Prostate gland (tissue), 2 donors: ENCODE data around the gene NFASC. TPM values are rescaled to one million over a fixed set of nuclear protein-coding genes. Genes with fewer than 3 reads are reported as not detected.

ENCODE experiments used
- DNase-seq: peaks from one replicate; pipeline ENCODE4 v3.0.0-alpha.2; 2019; ENCODE audit warnings: low spot score
- H3K27ac ChIP-seq, 2 donors: fragments of 200-600 bp; sonication (generic); 2 replicates each; pipeline ENCODE4 v1.5.1; 2017 to 2019
- H3K27me3 ChIP-seq: fragments of 200-600 bp; sonication (generic); replicated peaks from 2 replicates; pipeline ENCODE4 v1.5.1; 2019; ENCODE audit not compliant: insufficient read depth
- H3K36me3 ChIP-seq, 2 donors: fragments of 200-600 bp; sonication (generic); 1 replicate in 1 of 2; 2 replicates in 1 of 2; pipeline versions ENCODE4 v1.5.1 to v1.8.1; 2017 to 2019
- H3K4me1 ChIP-seq: fragments of 200-600 bp; sonication (generic); replicated peaks from 2 replicates; pipeline ENCODE4 v1.5.1; 2019
- H3K4me3 ChIP-seq, 2 donors: fragments of 200-600 bp; sonication (generic); 2 replicates each; pipeline ENCODE4 v1.5.1; 2017 to 2019
- H3K9me3 ChIP-seq: fragments of 200-600 bp; sonication (generic); 2 replicates; pipeline ENCODE4 v1.5.1; 2017
- CTCF ChIP-seq, 4 experiments: fragments of 200-600 bp in 2 of 4; fragments of 450-650 bp in 2 of 4; sonication (generic) in 2 of 4; IDR thresholded peaks; 1 replicate in 3 of 4; 2 replicates in 1 of 4; pipeline ENCODE4 v1.5.1; 2016 to 2019; ENCODE audit warnings: antibody characterized with exemption in 4 of 4, mild to moderate bottlenecking in 2 of 4, moderate library complexity in 2 of 4
- POLR2A ChIP-seq: fragments of 450-650 bp; IDR thresholded peaks from one replicate; pipeline ENCODE4 v1.6.1; 2016; ENCODE audit warnings: antibody characterized with exemption, mild to moderate bottlenecking
- POLR2AphosphoS5 ChIP-seq: sonication (generic); formaldehyde crosslinking; IDR thresholded peaks from one replicate; pipeline ENCODE4 v1.6.1; 2017; ENCODE audit warnings: antibody characterized with exemption
- WGBS: methylation state at CpG from one replicate; pipeline ENCODE4 v1.1.5; 2018; 5-methylcytosine and 5-hydroxymethylcytosine counted together
- intact Hi-C: fragments of 100-400 bp; cut with DNase I; formaldehyde crosslinking; loops from one replicate; pipeline ENCODE4 v1.14.2; 2022
- total RNA-seq, 2 donors: library from RNA; depleted of rRNA; stranded (reverse); fragments of >200 nt; gene quantifications; one replicate each; pipeline ENCODE4 v1.1.0, GENCODE V29; 2016

NFASC gene
- total RNA-seq, 2 donors from 2014 or later, result 3.7 to 13.2 TPM

GRCh38 chr1:204937901-204938300 lies 67.2 kb downstream of the NFASC start:
- DNase-seq, result no peak
- no peak overlapping the region for H3K4me3 ChIP-seq
- H3K36me3 ChIP-seq, result no peaks in the 10 kb centered on the region
- 73% methylated on average over 11 of the region's 11 CpGs for WGBS
- no peak overlapping the region for H3K27ac ChIP-seq
- intact Hi-C loops, result no loop called here
- TF ChIP-seq POLR2AphosphoS5, result no peak
- no peaks in the 10 kb centered on the region for H3K4me1 ChIP-seq
- no peaks in the 10 kb centered on the region for H3K9me3 ChIP-seq
- no peaks in the 10 kb centered on the region for H3K27me3 ChIP-seq

GRCh38 chr1:204940591-204940990 lies 69.9 kb downstream of the NFASC start:
- H3K4me1 ChIP-seq, result no peaks in the 10 kb centered on the region
- no peak overlapping the region for H3K4me3 ChIP-seq
- no peak overlapping the region for H3K27ac ChIP-seq
- WGBS, result 65% methylated on average over 2 of the region's 2 CpGs
- DNase-seq, result no peak
- H3K36me3 ChIP-seq, result no peaks in the 10 kb centered on the region
- no peaks in the 10 kb centered on the region for H3K9me3 ChIP-seq
- TF ChIP-seq POLR2AphosphoS5, result no peak
- no peak for TF ChIP-seq POLR2A
- no peak for TF ChIP-seq CTCF (IDR thresholded peaks at IDR 0.05)
- no peaks in the 10 kb centered on the region for H3K27me3 ChIP-seq
- intact Hi-C loops, result loop anchor here (5.0 kb wide), 1 partner anchor 373 kb away; no protein-coding TSS in a partner anchor

- no peaks in the 10 kb centered on the region for H3K9me3 ChIP-seq
- DNase-seq, result peak; percentile 12
- WGBS, result 27% methylated on average over 15 of the region's 15 CpGs
- H3K4me1 ChIP-seq, result no peaks in the 10 kb centered on the region
- no peak overlapping the region for H3K4me3 ChIP-seq
- TF ChIP-seq POLR2AphosphoS5, result no peak
- TF ChIP-seq POLR2A, result no peak
- peak; percentile 66 to 80 (median 76) for TF ChIP-seq CTCF (IDR thresholded peaks at IDR 0.05)
- intact Hi-C loops, result loop anchor here (1.0 to 5.0 kb wide), 2 partner anchors 133 to 374 kb away; no protein-coding TSS in a partner anchor
- H3K36me3 ChIP-seq, result no peaks in the 10 kb centered on the region
- H3K27ac ChIP-seq, result no peak overlapping the region
- H3K27me3 ChIP-seq, result no peaks in the 10 kb centered on the region
Observed at GRCh38 chr1:204941421-204942338, 71.0 kb downstream of the NFASC start.

GRCh38 chr1:204943495-204943894 lies 72.8 kb downstream of the NFASC start:
- WGBS, result 87% methylated on average over 6 of the region's 6 CpGs
- no peaks in the 10 kb centered on the region for H3K27me3 ChIP-seq
- H3K36me3 ChIP-seq, result no peaks in the 10 kb centered on the region
- no peaks in the 10 kb centered on the region for H3K4me1 ChIP-seq
- no peak for DNase-seq
- no peak overlapping the region for H3K4me3 ChIP-seq
- intact Hi-C loops, result loop anchor here (5.0 kb wide), 1 partner anchor 376 kb away; no protein-coding TSS in a partner anchor
- TF ChIP-seq POLR2A (no peak), POLR2AphosphoS5 (no peak), CTCF (IDR thresholded peaks at IDR 0.05) (no peak)
- no peaks in the 10 kb centered on the region for H3K9me3 ChIP-seq
- H3K27ac ChIP-seq, result no peak overlapping the region

GRCh38 chr1:204944662-204945061 lies 74.0 kb downstream of the NFASC start:
- no peak for DNase-seq
- intact Hi-C loops, result loop anchor here (5.0 kb wide), 1 partner anchor 377 kb away; no protein-coding TSS in a partner anchor
- Histone ChIP-seq H3K36me3 (no peaks in the 10 kb centered on the region), H3K9me3 (no peaks in the 10 kb centered on the region), H3K27me3 (no peaks in the 10 kb centered on the region), H3K4me1 (no peaks in the 10 kb centered on the region), H3K4me3 (no peak overlapping the region), H3K27ac (no peak overlapping the region)
- TF ChIP-seq CTCF (IDR thresholded peaks at IDR 0.05) (no peak), POLR2AphosphoS5 (no peak), POLR2A (no peak)
- WGBS, result 91% methylated on average over 4 of the region's 4 CpGs
